KMS-11 (cell line): Measurements from ENCODE around the gene ARHGEF10L.

Source experiments
- H2AFZ ChIP-seq: fragments of 200-600 bp; sonication (generic); 2 replicates; pipeline ENCODE4 v1.6.1; 2016; ENCODE audit warnings: antibody characterized with exemption, mixed run types, low read depth
- H3K27ac ChIP-seq: fragments of 200-600 bp; sonication (generic); 2 replicates; pipeline ENCODE4 v1.6.1; 2016; ENCODE audit warnings: mild to moderate bottlenecking, mixed run types
- H3K27me3 ChIP-seq: fragments of 200-600 bp; sonication (generic); 2 replicates; pipeline ENCODE4 v1.6.1; 2017; ENCODE audit warnings: mild to moderate bottlenecking, low read depth, mixed run types, moderate library complexity; ENCODE audit not compliant: insufficient read depth
- H3K36me3 ChIP-seq: fragments of 200-600 bp; sonication (generic); 2 replicates; pipeline ENCODE4 v1.6.1; 2017; ENCODE audit warnings: mild to moderate bottlenecking, mixed run types; ENCODE audit not compliant: insufficient read depth
- H3K4me1 ChIP-seq: fragments of 200-600 bp; sonication (generic); 2 replicates; pipeline ENCODE4 v1.6.1; 2016; ENCODE audit warnings: mild to moderate bottlenecking, low read depth, mixed run types; ENCODE audit not compliant: poor library complexity, severe bottlenecking
- H3K4me2 ChIP-seq: fragments of 200-600 bp; sonication (generic); 2 replicates; pipeline ENCODE4 v1.7.0; 2016; ENCODE audit warnings: mild to moderate bottlenecking, mixed run types
- H3K4me3 ChIP-seq: fragments of 200-600 bp; sonication (generic); IDR thresholded peaks from 2 replicates; pipeline ENCODE4 v1.6.1; 2017; ENCODE audit warnings: low read depth, low read length, mixed read lengths; ENCODE audit not compliant: insufficient read depth
- H3K79me2 ChIP-seq: fragments of 200-600 bp; sonication (generic); 2 replicates; pipeline ENCODE4 v1.6.1; 2016; ENCODE audit warnings: low read depth, mixed run types; ENCODE audit not compliant: insufficient read depth
- H3K9ac ChIP-seq: fragments of 200-600 bp; sonication (generic); 2 replicates; pipeline ENCODE4 v1.6.1; 2016; ENCODE audit warnings: mild to moderate bottlenecking, mixed run types
- H4K20me1 ChIP-seq: fragments of 200-600 bp; sonication (generic); 2 replicates; pipeline ENCODE4 v1.6.1; 2016; ENCODE audit warnings: mild to moderate bottlenecking, mixed run types; ENCODE audit not compliant: insufficient read depth
- TF ChIP-seq, protein P1 (sequence below): fragments of 200-600 bp; sonication (generic); conservative IDR thresholded peaks from 2 replicates; pipeline ENCODE4 v1.6.1; 2017; ENCODE audit warnings: low read depth, mild to moderate bottlenecking, antibody characterized with exemption, low read length, moderate library complexity, mixed read lengths

ARHGEF10L gene

GRCh38 chr1:17586172-17586964, 46.9 kb downstream of the ARHGEF10L start:
- H2AFZ ChIP-seq, result no peak overlapping the region
- H3K4me3 ChIP-seq, result no peak overlapping the region
- no peak overlapping the region for H3K27ac ChIP-seq
- no peak overlapping the region for H3K4me2 ChIP-seq
- no peaks in the 10 kb centered on the region for H3K36me3 ChIP-seq
- peaks cover 13% of the 10 kb centered on the region; the same call in 1 of the 2 replicates for H3K27me3 ChIP-seq
- H4K20me1 ChIP-seq, result no peaks in the 10 kb centered on the region
- no peak overlapping the region for H3K9ac ChIP-seq
- no peaks in the 10 kb centered on the region for H3K79me2 ChIP-seq
- TF ChIP-seq, protein P1, sequence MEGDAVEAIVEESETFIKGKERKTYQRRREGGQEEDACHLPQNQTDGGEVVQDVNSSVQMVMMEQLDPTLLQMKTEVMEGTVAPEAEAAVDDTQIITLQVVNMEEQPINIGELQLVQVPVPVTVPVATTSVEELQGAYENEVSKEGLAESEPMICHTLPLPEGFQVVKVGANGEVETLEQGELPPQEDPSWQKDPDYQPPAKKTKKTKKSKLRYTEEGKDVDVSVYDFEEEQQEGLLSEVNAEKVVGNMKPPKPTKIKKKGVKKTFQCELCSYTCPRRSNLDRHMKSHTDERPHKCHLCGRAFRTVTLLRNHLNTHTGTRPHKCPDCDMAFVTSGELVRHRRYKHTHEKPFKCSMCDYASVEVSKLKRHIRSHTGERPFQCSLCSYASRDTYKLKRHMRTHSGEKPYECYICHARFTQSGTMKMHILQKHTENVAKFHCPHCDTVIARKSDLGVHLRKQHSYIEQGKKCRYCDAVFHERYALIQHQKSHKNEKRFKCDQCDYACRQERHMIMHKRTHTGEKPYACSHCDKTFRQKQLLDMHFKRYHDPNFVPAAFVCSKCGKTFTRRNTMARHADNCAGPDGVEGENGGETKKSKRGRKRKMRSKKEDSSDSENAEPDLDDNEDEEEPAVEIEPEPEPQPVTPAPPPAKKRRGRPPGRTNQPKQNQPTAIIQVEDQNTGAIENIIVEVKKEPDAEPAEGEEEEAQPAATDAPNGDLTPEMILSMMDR, result no peak
- no peaks in the 10 kb centered on the region for H3K4me1 ChIP-seq

DNA sequence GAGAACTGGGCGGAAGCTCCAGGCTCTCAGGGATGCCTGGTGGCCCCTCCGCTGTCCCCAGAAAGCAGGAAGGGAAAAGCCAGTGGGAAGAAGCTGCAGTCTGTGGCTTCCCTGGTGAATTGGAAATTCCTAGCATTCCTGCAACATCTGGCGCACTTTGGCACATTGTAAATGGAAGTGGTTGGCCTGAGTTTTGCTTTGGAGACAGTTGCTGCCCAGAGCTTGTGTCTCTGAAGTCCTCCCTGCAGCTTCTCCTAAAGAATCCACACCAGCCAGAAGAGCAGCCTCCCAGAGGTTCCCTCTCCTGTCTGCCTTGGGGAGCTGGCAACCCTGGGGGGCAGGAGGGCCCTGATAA, 48.2 kb downstream of the ARHGEF10L start:
- no peaks in the 10 kb centered on the region for H3K36me3 ChIP-seq
- H2AFZ ChIP-seq, result no peak overlapping the region
- no peak overlapping the region for H3K4me2 ChIP-seq
- no peaks in the 10 kb centered on the region for H4K20me1 ChIP-seq
- H3K4me3 ChIP-seq, result no peak overlapping the region
- no peaks in the 10 kb centered on the region for H3K79me2 ChIP-seq
- no peak overlapping the region for H3K27ac ChIP-seq
- TF ChIP-seq, protein P1, result no peak
- H3K27me3 ChIP-seq, result peaks cover 10% of the 10 kb centered on the region; the same call in 1 of the 2 replicates
- no peak overlapping the region for H3K9ac ChIP-seq
- H3K4me1 ChIP-seq, result no peaks in the 10 kb centered on the region

DNA sequence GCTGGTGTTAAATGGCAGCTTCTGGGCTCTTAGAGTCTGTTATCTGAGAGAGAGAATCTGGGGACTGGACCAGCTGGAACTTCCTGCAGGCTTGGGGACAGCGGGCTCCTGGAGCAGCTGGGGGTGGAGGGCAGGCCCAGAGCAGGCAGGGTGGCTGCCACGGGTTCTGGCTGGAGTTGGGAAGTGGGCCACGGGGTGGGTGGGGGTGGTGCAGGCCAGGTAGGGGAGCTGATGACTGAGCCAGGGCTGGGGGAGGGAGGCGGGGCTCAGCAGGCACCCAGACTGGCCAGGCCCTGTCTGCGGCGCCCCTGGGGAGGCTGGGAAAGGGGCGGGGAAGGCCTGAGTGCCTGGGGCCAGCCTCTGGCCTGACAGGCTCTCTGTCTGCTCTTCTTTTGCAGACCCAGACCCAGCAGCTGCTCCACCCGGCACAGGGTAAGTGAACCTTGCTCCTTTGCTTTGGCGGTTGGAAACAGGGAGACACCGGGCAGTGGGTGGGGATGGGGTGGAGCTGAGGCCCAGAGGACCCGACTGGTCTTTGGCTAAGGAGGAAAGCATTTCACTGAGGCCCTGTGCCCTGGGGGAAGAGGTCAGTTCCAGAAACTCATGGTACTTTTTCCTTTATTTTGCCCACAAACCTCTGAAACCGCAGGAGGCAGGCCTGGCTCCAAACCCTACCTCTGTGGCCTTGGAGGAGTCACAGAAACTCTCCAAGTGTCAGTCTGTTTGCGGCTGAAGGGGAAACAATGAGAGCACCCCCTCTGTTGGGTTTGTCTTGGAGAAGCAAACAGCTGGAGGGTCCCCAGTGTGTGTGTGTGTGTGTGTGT, 48.8 kb downstream of the ARHGEF10L start:
- Histone ChIP-seq H3K36me3 (no peaks in the 10 kb centered on the region), H3K27ac (no peak overlapping the region), H3K4me3 (no peak overlapping the region), H3K9ac (no peak overlapping the region), H3K27me3 (peaks cover 16% of the 10 kb centered on the region; the same call in 1 of the 2 replicates), H2AFZ (no peak overlapping the region), H3K4me1 (no peaks in the 10 kb centered on the region), H3K4me2 (no peak overlapping the region), H3K79me2 (no peaks in the 10 kb centered on the region), H4K20me1 (no peaks in the 10 kb centered on the region)
- TF ChIP-seq, protein P1, result no peak

DNA sequence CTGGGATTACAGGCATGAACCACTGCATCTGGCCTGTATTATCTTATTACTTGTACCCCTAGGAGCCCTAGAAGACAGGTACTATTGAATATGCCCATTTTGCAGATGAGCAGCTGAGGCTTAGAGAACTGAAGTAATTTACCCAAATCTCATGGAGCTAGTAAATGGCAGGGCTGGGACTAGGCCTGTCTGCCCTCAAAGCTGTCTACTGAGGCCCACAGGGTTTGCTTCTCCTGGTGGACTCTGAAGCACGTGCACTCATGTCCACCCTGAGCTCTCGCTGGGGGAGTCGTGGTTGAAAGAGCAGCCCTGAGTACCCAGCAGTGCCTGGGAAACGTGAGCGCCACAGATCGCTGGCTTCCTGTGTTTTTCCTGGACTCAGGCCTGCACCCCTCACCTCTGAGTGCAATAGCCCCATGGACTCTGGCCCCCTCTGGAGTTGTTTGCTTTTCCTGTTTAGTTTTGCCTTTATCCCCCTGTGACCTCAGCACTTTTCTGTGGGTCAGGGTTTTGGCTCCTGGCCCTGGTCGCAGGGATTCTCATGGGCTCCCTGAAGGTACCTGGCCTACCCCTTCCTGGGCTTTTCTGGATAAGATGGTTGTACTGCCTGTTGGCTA, 52.4 kb downstream of the ARHGEF10L start:
- no peaks in the 10 kb centered on the region for H3K79me2 ChIP-seq
- H2AFZ ChIP-seq, result no peak overlapping the region
- no peak overlapping the region for H3K4me2 ChIP-seq
- no peaks in the 10 kb centered on the region for H3K4me1 ChIP-seq
- H3K27me3 ChIP-seq, result peaks cover 13% of the 10 kb centered on the region; the same call in 1 of the 2 replicates
- no peak overlapping the region for H3K27ac ChIP-seq
- TF ChIP-seq, protein P1, result no peak
- no peak overlapping the region for H3K4me3 ChIP-seq
- H3K36me3 ChIP-seq, result no peaks in the 10 kb centered on the region
- H4K20me1 ChIP-seq, result no peaks in the 10 kb centered on the region
- H3K9ac ChIP-seq, result no peak overlapping the region
